SH-SY5Y (cell line): Measurements from ENCODE around the gene MPC1.

ENCODE experiments used
- GATA2 ChIP-seq: IDR thresholded peaks from 2 replicates; pipeline ENCODE4 v1.6.1; 2011; ENCODE audit warnings: mild to moderate bottlenecking, low read depth, low read length
- GATA3 ChIP-seq: IDR thresholded peaks from 2 replicates; pipeline ENCODE4 v1.6.1; 2011; ENCODE audit warnings: low read depth, mild to moderate bottlenecking, low read length, moderate library complexity

GRCh38 chr6:166318227-166318626, 64.5 kb downstream of the MPC1 start:
- TF ChIP-seq GATA2: no peak
- no peak for TF ChIP-seq GATA3
